Measurements from ENCODE around the gene MISP3. TPM values are rescaled to one million over a fixed set of nuclear protein-coding genes. Genes with fewer than 3 reads are reported as not detected.

Gene MISP3
- total RNA-seq, 1 donor from 2014 or later: 0.79 TPM

GRCh38 chr19:14122924-14123323, 50.3 kb downstream of the MISP3 start:
- Histone ChIP-seq H3K4me2 (ENCODE audit: low read length) (no peak overlapping the region), H3K9ac (ENCODE audit: low read length) (no peak overlapping the region), H3K4me3 (ENCODE audit: insufficient read depth, low read depth, low read length) (no peak overlapping the region), H3K27me3 (ENCODE audit: insufficient read depth, low read length) (no peaks in the 10 kb centered on the region), H4K20me1 (ENCODE audit: insufficient read depth, low read length) (no peaks in the 10 kb centered on the region), H2AFZ (ENCODE audit: low read depth, low read length) (no peak overlapping the region), H3K4me1 (ENCODE audit: insufficient read depth, low read length) (peaks cover 9% of the 10 kb centered on the region), H3K79me2 (ENCODE audit: insufficient read depth, low read length) (no peaks in the 10 kb centered on the region), H3K9me3 (ENCODE audit: insufficient read depth, low read depth, low read length) (no peaks in the 10 kb centered on the region), H3K27ac (ENCODE audit: low read depth, low read length) (no peak overlapping the region), H3K36me3 (ENCODE audit: insufficient read depth, low read length) (no peaks in the 10 kb centered on the region)
- DNase-seq (ENCODE audit: low read depth): no peak
- H3K4me1 Mint-ChIP-seq (ENCODE audit: low read depth, unreplicated experiment): peaks cover 7% of the 10 kb centered on the region
- FAIRE-seq: no peak
- no peaks in the 10 kb centered on the region for H3K36me3 Mint-ChIP-seq (ENCODE audit: low read depth, unreplicated experiment)
- H3K27me3 Mint-ChIP-seq (ENCODE audit: low read depth, unreplicated experiment): no peaks in the 10 kb centered on the region
- H3K9me3 Mint-ChIP-seq (ENCODE audit: unreplicated experiment): no peaks in the 10 kb centered on the region
- no peak overlapping the region for H3K27ac Mint-ChIP-seq (ENCODE audit: unreplicated experiment)
- no peak overlapping the region for H3K4me3 Mint-ChIP-seq (ENCODE audit: unreplicated experiment)
- TF ChIP-seq EZH2 (IDR thresholded peaks at IDR 0.05; ENCODE audit: insufficient read depth, low read length): no peak
- no peak for TF ChIP-seq CTCF (IDR thresholded peaks at IDR 0.05; ENCODE audit: insufficient read depth, low read depth, low read length)

Other genes with a start within 250 kb of the MISP3 start
- 1.1 and 2.9 TPM in 2 replicates for gene NANOS3, start 195.7 kb upstream of the MISP3 start, total RNA-seq
- 0.68 and 0.91 TPM in 2 replicates for gene BRME1, start 166.7 kb upstream of the MISP3 start, total RNA-seq
- gene CC2D1A, start 166.6 kb upstream of the MISP3 start, total RNA-seq: 22.6 and 27.3 TPM in 2 replicates
- 3.3 and 3.7 TPM in 2 replicates for gene PODNL1, start 134.4 kb upstream of the MISP3 start, total RNA-seq
- gene DCAF15, start 120.3 kb upstream of the MISP3 start, total RNA-seq: 29.6 and 32.2 TPM in 2 replicates
- gene RFX1, start 66.5 kb upstream of the MISP3 start, total RNA-seq: 11.8 and 13.0 TPM in 2 replicates
- gene RLN3, start 44.6 kb upstream of the MISP3 start, total RNA-seq: not detected in 2 replicates
- 5.7 and 6.3 TPM in 2 replicates for gene IL27RA, start 41.0 kb upstream of the MISP3 start, total RNA-seq
- gene PALM3, start 10.7 kb upstream of the MISP3 start, total RNA-seq: 1.2 and 1.6 TPM in 2 replicates
- not detected in 2 replicates for gene C19orf67, start 13.0 kb downstream of the MISP3 start, total RNA-seq
- 36.8 and 41.7 TPM in 2 replicates for gene SAMD1, start 18.0 kb downstream of the MISP3 start, total RNA-seq
- gene PRKACA, start 45.0 kb downstream of the MISP3 start, total RNA-seq: 80.5 and 82.6 TPM in 2 replicates
- 1.1 and 1.9 TPM in 2 replicates for gene ASF1B, start 63.8 kb downstream of the MISP3 start, total RNA-seq
- 40.9 and 48.9 TPM in 2 replicates for gene ADGRL1, start 133.4 kb downstream of the MISP3 start, total RNA-seq